ENCODE data around the gene OPHN1. TPM values are rescaled to one million over a fixed set of nuclear protein-coding genes. Genes with fewer than 3 reads are reported as not detected.

OPHN1 gene
- total RNA-seq, 1 experiment from 2014 or later = 3.3 TPM

DNA sequence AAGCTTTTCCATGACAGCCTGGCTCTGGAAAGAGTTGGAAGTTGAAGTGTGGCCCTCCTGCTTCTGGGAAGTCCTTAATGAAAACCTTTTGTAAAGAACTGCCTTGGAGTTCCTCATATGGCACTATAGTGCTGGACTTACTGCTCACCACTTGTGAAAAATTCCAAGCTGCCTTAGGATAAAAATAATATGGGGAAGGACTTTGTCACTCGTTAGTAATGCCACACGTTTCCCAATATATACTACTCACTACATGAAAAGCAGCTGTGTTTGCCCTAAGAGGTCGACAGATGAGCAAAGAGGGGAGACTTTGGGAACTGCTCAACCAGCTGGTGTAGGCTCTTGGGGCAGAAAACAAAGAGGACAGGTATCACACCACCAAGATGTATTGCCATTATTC is 11.7 kb downstream of the OPHN1 start:
- BruUV-seq (replicated peaks) = no TSS peak
- no peaks in the 10 kb centered on the region for H3K9me3 ChIP-seq (ENCODE audit: low read depth, low read length, poor library complexity, severe bottlenecking)
- H3K4me1 ChIP-seq (ENCODE audit: insufficient read depth, low read length, poor library complexity, severe bottlenecking) = no peaks in the 10 kb centered on the region
- no peak overlapping the region for H3K27ac ChIP-seq (ENCODE audit: low read depth, low read length, poor library complexity, severe bottlenecking)
- DNase-seq (ENCODE audit: low spot score) = no peak
- H3K36me3 ChIP-seq (ENCODE audit: insufficient read depth, low read length, poor library complexity, severe bottlenecking) = no peaks in the 10 kb centered on the region
- H3K27me3 ChIP-seq (replicated peaks; ENCODE audit: insufficient read depth, low read depth, low read length, poor library complexity) = no peaks in the 10 kb centered on the region
- CTCF ChIA-PET = no interaction called here
- no peak overlapping the region for H3K4me3 ChIP-seq (ENCODE audit: low read depth, low read length, poor library complexity, severe bottlenecking)
- POLR2A ChIA-PET (ENCODE audit: low non-redundant PET) = interaction anchor here (0.5 kb wide), 1 partner anchor 45 kb away, joined by 4 read pairs; no protein-coding TSS in a partner anchor
- intact Hi-C loops (cut with micrococcal nuclease; ENCODE audit: unreplicated experiment) = no loop called here
- TF ChIP-seq CTCF (conservative IDR thresholded peaks at IDR 0.05; ENCODE audit: low read depth, low read length) = no peak
- TF ChIP-seq EZH2 (IDR thresholded peaks at IDR 0.05; ENCODE audit: borderline replicate concordance, low read depth, low read length, poor library complexity, severe bottlenecking) = no peak

GRCh38 chrX:68420559-68420958 is 12.7 kb downstream of the OPHN1 start:
- H3K27ac ChIP-seq (ENCODE audit: low read depth, low read length, poor library complexity, severe bottlenecking) = no peak overlapping the region
- no peak for DNase-seq (ENCODE audit: low spot score)
- BruUV-seq (replicated peaks) = no TSS peak

GRCh38 chrX:68419975-68420374 is 13.3 kb downstream of the OPHN1 start:
- no peaks in the 10 kb centered on the region for H3K4me1 ChIP-seq (ENCODE audit: insufficient read depth, low read length, poor library complexity, severe bottlenecking)
- intact Hi-C loops (cut with micrococcal nuclease; ENCODE audit: unreplicated experiment) = no loop called here
- ChIA-PET CTCF (no interaction called here), POLR2A (ENCODE audit: low non-redundant PET) (no interaction called here)
- H3K27ac ChIP-seq (ENCODE audit: low read depth, low read length, poor library complexity, severe bottlenecking) = no peak overlapping the region
- no peaks in the 10 kb centered on the region for H3K9me3 ChIP-seq (ENCODE audit: low read depth, low read length, poor library complexity, severe bottlenecking)
- BruUV-seq (replicated peaks) = no TSS peak
- TF ChIP-seq EZH2 (IDR thresholded peaks at IDR 0.05; ENCODE audit: borderline replicate concordance, low read depth, low read length, poor library complexity, severe bottlenecking) (no peak), CTCF (conservative IDR thresholded peaks at IDR 0.05; ENCODE audit: low read depth, low read length) (no peak)
- H3K4me3 ChIP-seq (ENCODE audit: low read depth, low read length, poor library complexity, severe bottlenecking) = no peak overlapping the region
- no peaks in the 10 kb centered on the region for H3K27me3 ChIP-seq (replicated peaks; ENCODE audit: insufficient read depth, low read depth, low read length, poor library complexity)
- DNase-seq (ENCODE audit: low spot score) = no peak
- no peaks in the 10 kb centered on the region for H3K36me3 ChIP-seq (ENCODE audit: insufficient read depth, low read length, poor library complexity, severe bottlenecking)

More at GRCh38 chrX:68420559-68420958, 12.7 kb downstream of the OPHN1 start:
- POLR2A ChIA-PET (ENCODE audit: low non-redundant PET) = no interaction called here
- Histone ChIP-seq H3K9me3 (ENCODE audit: low read depth, low read length, poor library complexity, severe bottlenecking) (no peaks in the 10 kb centered on the region), H3K4me3 (ENCODE audit: low read depth, low read length, poor library complexity, severe bottlenecking) (no peak overlapping the region), H3K36me3 (ENCODE audit: insufficient read depth, low read length, poor library complexity, severe bottlenecking) (no peaks in the 10 kb centered on the region), H3K27me3 (replicated peaks; ENCODE audit: insufficient read depth, low read depth, low read length, poor library complexity) (no peaks in the 10 kb centered on the region), H3K4me1 (ENCODE audit: insufficient read depth, low read length, poor library complexity, severe bottlenecking) (no peaks in the 10 kb centered on the region)
- intact Hi-C loops (cut with micrococcal nuclease; ENCODE audit: unreplicated experiment) = no loop called here
- CTCF ChIA-PET = no interaction called here
- TF ChIP-seq CTCF (conservative IDR thresholded peaks at IDR 0.05; ENCODE audit: low read depth, low read length) (no peak), EZH2 (IDR thresholded peaks at IDR 0.05; ENCODE audit: borderline replicate concordance, low read depth, low read length, poor library complexity, severe bottlenecking) (no peak)

Data from A673 (cell line).